Measurements from ENCODE around the gene FYB2.

DNA sequence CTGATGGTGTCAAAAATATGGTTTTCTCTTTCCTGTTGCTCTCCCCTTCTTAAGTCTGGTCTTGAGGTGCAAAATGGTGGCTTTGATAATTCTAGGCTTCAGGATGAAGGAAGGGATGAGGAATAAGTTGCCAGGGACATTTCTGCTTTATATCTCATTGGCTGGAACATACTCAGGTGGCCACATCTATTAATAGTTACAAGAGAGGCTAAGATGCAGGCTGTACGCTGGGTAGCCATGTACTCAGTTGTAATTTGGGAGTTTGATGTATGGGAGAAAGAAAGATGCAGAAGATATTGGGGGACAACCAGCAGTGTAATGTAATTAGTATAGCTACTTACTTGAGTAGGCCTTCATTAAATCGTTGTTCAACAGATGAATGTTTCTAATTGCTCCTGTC lies 148.9 kb downstream of the FYB2 start:
- TF ChIP-seq CTCF (IDR thresholded peaks at IDR 0.05) (no peak), POLR2A (IDR thresholded peaks at IDR 0.05) (no peak)
